OCI-LY1 (cell line): ENCODE measurements around the gene CXCR5.

Experiments
- H2AFZ ChIP-seq: fragments of 200-600 bp; sonication (generic), shearing (Covaris generic); 2 replicates; pipeline ENCODE4 v1.6.0; 2014; ENCODE audit warnings: antibody characterized with exemption, mild to moderate bottlenecking, low read length
- H3F3A ChIP-seq: fragments of 200-600 bp; sonication (generic), shearing (Covaris generic); 2 replicates; pipeline ENCODE4 v1.6.0; 2014; ENCODE audit warnings: mild to moderate bottlenecking, antibody characterized with exemption, low read length, moderate library complexity; ENCODE audit not compliant: insufficient read depth
- H3K27ac ChIP-seq: fragments of 200-600 bp; sonication (generic); 2 replicates; pipeline ENCODE4 v1.5.1; 2014; ENCODE audit warnings: low read length, mixed run types, mild to moderate bottlenecking, low read depth; ENCODE audit not compliant: poor library complexity, severe bottlenecking
- H3K27me3 ChIP-seq: fragments of 200-600 bp; sonication (generic); 2 replicates; pipeline ENCODE4 v1.6.0; 2014; ENCODE audit warnings: antibody characterized with exemption, mild to moderate bottlenecking, low read length, moderate library complexity; ENCODE audit not compliant: insufficient read depth
- H3K36me3 ChIP-seq: fragments of 200-600 bp; sonication (generic); 2 replicates; pipeline ENCODE4 v1.6.1; 2014; ENCODE audit warnings: mild to moderate bottlenecking, antibody characterized with exemption, low read length, moderate library complexity, mixed read lengths; ENCODE audit not compliant: insufficient read depth
- H3K4me1 ChIP-seq: fragments of 200-600 bp; sonication (generic); 2 replicates; pipeline ENCODE4 v1.5.1; 2014; ENCODE audit warnings: mild to moderate bottlenecking, low read length, moderate library complexity; ENCODE audit not compliant: insufficient read depth, severe bottlenecking
- H3K4me2 ChIP-seq: fragments of 200-600 bp; sonication (generic), shearing (Covaris generic); 2 replicates; pipeline ENCODE4 v1.6.1; 2014; ENCODE audit warnings: low read length
- H3K4me3 ChIP-seq: fragments of 200-600 bp; sonication (generic); 2 replicates; pipeline ENCODE4 v1.5.1; 2014; ENCODE audit warnings: low read length, low read depth, mild to moderate bottlenecking, mixed read lengths; ENCODE audit not compliant: poor library complexity, severe bottlenecking
- H3K79me2 ChIP-seq: fragments of 200-600 bp; shearing (Covaris generic); 2 replicates; pipeline ENCODE4 v1.6.1; 2016; ENCODE audit warnings: mixed run types, low read length, mixed read lengths; ENCODE audit not compliant: insufficient read depth
- H3K9ac ChIP-seq: fragments of 200-600 bp; sonication (generic), shearing (Covaris generic); 2 replicates; pipeline ENCODE4 v1.6.1; 2014; ENCODE audit warnings: mild to moderate bottlenecking, low read length, mixed read lengths
- H3K9me2 ChIP-seq: fragments of 200-600 bp; sonication (generic), shearing (Covaris generic); 2 replicates; pipeline ENCODE4 v1.6.1; 2014; ENCODE audit warnings: low read depth, mild to moderate bottlenecking, low read length, mixed read lengths
- H3K9me3 ChIP-seq: fragments of 200-600 bp; shearing (Covaris generic); 2 replicates; pipeline ENCODE4 v1.6.1; 2014; ENCODE audit warnings: low read length, mixed read lengths
- H4K20me1 ChIP-seq: fragments of 200-600 bp; sonication (generic), shearing (Covaris generic); 2 replicates; pipeline ENCODE4 v1.6.0; 2016; ENCODE audit warnings: mild to moderate bottlenecking, low read length; ENCODE audit not compliant: insufficient read depth
- CTCF ChIP-seq: fragments of 200-600 bp; sonication (generic), shearing (Covaris generic); IDR thresholded peaks from 2 replicates; pipeline ENCODE4 v1.5.1; 2017; ENCODE audit warnings: mild to moderate bottlenecking, antibody characterized with exemption, low read length, moderate library complexity, mixed read lengths
- EZH2 ChIP-seq: fragments of 200-600 bp; sonication (generic), shearing (Covaris generic); IDR thresholded peaks from 2 replicates; pipeline ENCODE4 v1.8.0; 2017; ENCODE audit warnings: borderline replicate concordance, mixed run types, mild to moderate bottlenecking, antibody characterized with exemption, low read length, moderate library complexity, mixed read lengths

Gene CXCR5

GRCh38 chr11:118895093-118896039 lies 11.7 kb downstream of the CXCR5 start:
- H3K27ac ChIP-seq: peak overlapping the region; percentile 96
- H3K9me3 ChIP-seq: no peaks in the 10 kb centered on the region
- H3K4me2 ChIP-seq: peak overlapping the region; percentile 78
- H3K4me3 ChIP-seq: peak overlapping the region; percentile 37
- peak overlapping the region; percentile 56; the same call in 1 of the 2 replicates for H3K9ac ChIP-seq
- no peaks in the 10 kb centered on the region for H4K20me1 ChIP-seq
- no peak for TF ChIP-seq CTCF
- TF ChIP-seq EZH2: no peak
- H3K36me3 ChIP-seq: peaks cover 55% of the 10 kb centered on the region
- peaks cover 91% of the 10 kb centered on the region for H3K4me1 ChIP-seq
- no peaks in the 10 kb centered on the region; the same call in 1 of the 2 replicates for H3K79me2 ChIP-seq
- no peaks in the 10 kb centered on the region for H3F3A ChIP-seq
- no peak overlapping the region for H2AFZ ChIP-seq
- no peaks in the 10 kb centered on the region for H3K27me3 ChIP-seq
- no peaks in the 10 kb centered on the region for H3K9me2 ChIP-seq

- H3K36me3 ChIP-seq: peaks cover 47% of the 10 kb centered on the region
- H2AFZ ChIP-seq: no peak overlapping the region
- H4K20me1 ChIP-seq: no peaks in the 10 kb centered on the region
- peak overlapping the region; percentile 21 for H3K4me3 ChIP-seq
- peak overlapping the region; percentile 46; the same call in 1 of the 2 replicates for H3K4me2 ChIP-seq
- TF ChIP-seq CTCF (no peak), EZH2 (no peak)
- H3K4me1 ChIP-seq: peaks cover 80% of the 10 kb centered on the region
- H3K9me2 ChIP-seq: no peaks in the 10 kb centered on the region
- H3F3A ChIP-seq: no peaks in the 10 kb centered on the region
- H3K79me2 ChIP-seq: no peaks in the 10 kb centered on the region
- peak overlapping the region; percentile 49; the same call in 1 of the 2 replicates for H3K9ac ChIP-seq
- H3K27me3 ChIP-seq: no peaks in the 10 kb centered on the region
- peak overlapping the region; percentile 96 for H3K27ac ChIP-seq
- no peaks in the 10 kb centered on the region for H3K9me3 ChIP-seq
Observed at GRCh38 chr11:118896472-118896913, 12.8 kb downstream of the CXCR5 start.

GRCh38 chr11:118896921-118897591 lies 13.4 kb downstream of the CXCR5 start:
- no peak for TF ChIP-seq EZH2
- TF ChIP-seq CTCF: no peak
- Histone ChIP-seq H3K4me1 (peaks cover 80% of the 10 kb centered on the region), H3K9ac (peak overlapping the region; percentile 49; the same call in 1 of the 2 replicates), H4K20me1 (no peaks in the 10 kb centered on the region), H3K27ac (peak overlapping the region; percentile 96), H3K79me2 (no peaks in the 10 kb centered on the region), H3K36me3 (peaks cover 47% of the 10 kb centered on the region), H2AFZ (no peak overlapping the region), H3K9me3 (no peaks in the 10 kb centered on the region), H3K27me3 (no peaks in the 10 kb centered on the region), H3K4me2 (peak overlapping the region; percentile 46; the same call in 1 of the 2 replicates), H3K4me3 (peak overlapping the region; percentile 21), H3K9me2 (no peaks in the 10 kb centered on the region), H3F3A (no peaks in the 10 kb centered on the region)
